SU-DHL-6 (cell line): Measurements from ENCODE around the gene FBH1.

ENCODE experiments used
- EZH2phosphoT487 ChIP-seq: fragments of 200-600 bp; sonication (generic), shearing (Covaris generic); conservative IDR thresholded peaks from 2 replicates; pipeline ENCODE4 v1.6.1; 2018; ENCODE audit warnings: mild to moderate bottlenecking, antibody characterized with exemption, low read length, moderate library complexity, mixed read lengths
- TF ChIP-seq, protein P1 (sequence below): fragments of 200-600 bp; sonication (generic); IDR thresholded peaks from one replicate; pipeline ENCODE4 v1.5.1; 2017; ENCODE audit warnings: antibody characterized with exemption, mild to moderate bottlenecking, low read length, moderate library complexity; ENCODE audit not compliant: insufficient read depth, poor library complexity, severe bottlenecking

DNA sequence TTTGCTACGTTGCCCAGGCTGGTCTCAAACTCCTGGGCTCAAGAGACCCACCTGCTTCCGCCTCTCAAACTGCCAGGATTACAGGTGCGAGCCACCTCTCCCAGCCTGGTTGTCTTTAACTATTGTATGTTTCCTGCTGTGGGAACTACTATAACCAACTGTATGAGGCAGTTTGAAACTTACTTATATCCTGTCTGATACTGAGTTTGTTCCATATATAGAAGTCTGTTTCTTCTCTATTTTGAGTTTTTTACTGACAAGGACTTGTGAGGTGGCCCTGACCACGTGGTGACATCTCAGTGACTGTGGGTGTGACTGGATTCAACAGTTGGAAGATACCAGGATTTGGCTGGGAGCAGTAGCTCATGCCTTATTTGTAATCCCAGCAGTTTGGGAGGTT is 14.2 kb downstream of the FBH1 start:
- TF ChIP-seq, protein P1, sequence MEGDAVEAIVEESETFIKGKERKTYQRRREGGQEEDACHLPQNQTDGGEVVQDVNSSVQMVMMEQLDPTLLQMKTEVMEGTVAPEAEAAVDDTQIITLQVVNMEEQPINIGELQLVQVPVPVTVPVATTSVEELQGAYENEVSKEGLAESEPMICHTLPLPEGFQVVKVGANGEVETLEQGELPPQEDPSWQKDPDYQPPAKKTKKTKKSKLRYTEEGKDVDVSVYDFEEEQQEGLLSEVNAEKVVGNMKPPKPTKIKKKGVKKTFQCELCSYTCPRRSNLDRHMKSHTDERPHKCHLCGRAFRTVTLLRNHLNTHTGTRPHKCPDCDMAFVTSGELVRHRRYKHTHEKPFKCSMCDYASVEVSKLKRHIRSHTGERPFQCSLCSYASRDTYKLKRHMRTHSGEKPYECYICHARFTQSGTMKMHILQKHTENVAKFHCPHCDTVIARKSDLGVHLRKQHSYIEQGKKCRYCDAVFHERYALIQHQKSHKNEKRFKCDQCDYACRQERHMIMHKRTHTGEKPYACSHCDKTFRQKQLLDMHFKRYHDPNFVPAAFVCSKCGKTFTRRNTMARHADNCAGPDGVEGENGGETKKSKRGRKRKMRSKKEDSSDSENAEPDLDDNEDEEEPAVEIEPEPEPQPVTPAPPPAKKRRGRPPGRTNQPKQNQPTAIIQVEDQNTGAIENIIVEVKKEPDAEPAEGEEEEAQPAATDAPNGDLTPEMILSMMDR, result no peak
- no peak for TF ChIP-seq EZH2phosphoT487
